GM12891 (cell line): ENCODE results near the gene MIPOL1.
"Not testable (repeated sequence)": the region's sequence is repeated elsewhere in the genome, so short reads cannot be mapped to it uniquely, and the experiment has no call there.

Experiments
- DNase-seq: peaks from one replicate; pipeline ENCODE4 v3.0.0; 2011; ENCODE audit warnings: low spot score; ENCODE audit not compliant: insufficient read length
- FAIRE-seq: peaks from 2 replicates; lab custom pipeline; 2011; peaks lifted over from hg19 to GRCh38; lab: Jason Lieb, UNC
- PAX5 ChIP-seq: IDR thresholded peaks from 2 replicates; pipeline ENCODE4 v1.6.1; 2011; ENCODE audit warnings: low read length, moderate library complexity, mild to moderate bottlenecking; ENCODE audit not compliant: insufficient read depth, severe bottlenecking
- POLR2A ChIP-seq: IDR thresholded peaks from 2 replicates; pipeline ENCODE4 v1.6.1; 2011; ENCODE audit warnings: low read depth, low read length, control low read depth
- POLR2AphosphoS5 ChIP-seq: IDR thresholded peaks from 2 replicates; pipeline ENCODE4 v1.6.1; 2011; ENCODE audit warnings: low read depth, low read length, control low read depth
- POU2F2 ChIP-seq: IDR thresholded peaks from 2 replicates; pipeline ENCODE4 v1.6.1; 2011; ENCODE audit warnings: low read depth, mild to moderate bottlenecking, control low read depth, low read length, moderate library complexity
- SPI1 ChIP-seq: IDR thresholded peaks from 2 replicates; pipeline ENCODE4 v1.6.1; 2011; ENCODE audit warnings: low read depth, low read length, control low read depth
- TAF1 ChIP-seq: IDR thresholded peaks from 2 replicates; pipeline ENCODE4 v1.6.1; 2011; ENCODE audit warnings: low read depth, low read length, control low read depth

Gene MIPOL1

GRCh38 chr14:37438444-37438843 lies 240.7 kb downstream of the MIPOL1 start:
- DNase-seq (no peak), FAIRE-seq (no peak)
- TF ChIP-seq TAF1 (no peak), POLR2A (no peak), PAX5 (no peak), POU2F2 (no peak), SPI1 (no peak), POLR2AphosphoS5 (no peak)

GRCh38 chr14:37443461-37443860 lies 245.7 kb downstream of the MIPOL1 start:
- DNase-seq (no peak), FAIRE-seq (no peak)
- TF ChIP-seq PAX5 (no peak), POLR2A (no peak), TAF1 (no peak), POLR2AphosphoS5 (no peak), POU2F2 (no peak), SPI1 (no peak)

- no peak for DNase-seq
- TF ChIP-seq POLR2AphosphoS5: no peak
- TF ChIP-seq TAF1: no peak
- no peak for TF ChIP-seq SPI1
- no peak for TF ChIP-seq POLR2A
- no peak for TF ChIP-seq PAX5
- no peak for TF ChIP-seq POU2F2
- FAIRE-seq: no peak
Measured at GRCh38 chr14:37447883-37448391, 250.2 kb downstream of the MIPOL1 start.

- FAIRE-seq (no peak), DNase-seq (no peak)
- TF ChIP-seq PAX5 (no peak), SPI1 (no peak), POLR2A (no peak), POU2F2 (no peak), POLR2AphosphoS5 (no peak), TAF1 (no peak)
Measured at GRCh38 chr14:37452323-37452722, 254.6 kb downstream of the MIPOL1 start.

- DNase-seq: no peak
- FAIRE-seq: no peak
- TF ChIP-seq POLR2AphosphoS5 (no peak), POU2F2 (no peak), POLR2A (no peak), TAF1 (no peak), PAX5 (no peak), SPI1 (no peak)
Measured at GRCh38 chr14:37453985-37454384, 256.2 kb downstream of the MIPOL1 start.

GRCh38 chr14:37457334-37457733 lies 259.6 kb downstream of the MIPOL1 start:
- FAIRE-seq (no peak), DNase-seq (no peak)
- no peak for TF ChIP-seq PAX5

GRCh38 chr14:37462426-37462825 lies 264.7 kb downstream of the MIPOL1 start:
- not testable (repeated sequence) for DNase-seq, FAIRE-seq

GRCh38 chr14:37464192-37464858 lies 266.6 kb downstream of the MIPOL1 start:
- TF ChIP-seq TAF1 (no peak), POU2F2 (no peak), PAX5 (no peak), POLR2A (no peak), SPI1 (no peak), POLR2AphosphoS5 (no peak)
- DNase-seq (no peak), FAIRE-seq (no peak)

- TF ChIP-seq SPI1: no peak
- FAIRE-seq (no peak), DNase-seq (no peak)
Measured at GRCh38 chr14:37466003-37466622, 268.4 kb downstream of the MIPOL1 start.

GRCh38 chr14:37466623-37467088 lies 268.9 kb downstream of the MIPOL1 start:
- no peak for FAIRE-seq
- no peak for DNase-seq
- no peak for TF ChIP-seq SPI1
- no peak for TF ChIP-seq POLR2AphosphoS5
- TF ChIP-seq POU2F2: no peak
- no peak for TF ChIP-seq POLR2A
- TF ChIP-seq PAX5: no peak
- no peak for TF ChIP-seq TAF1

- FAIRE-seq (no peak), DNase-seq (no peak)
- TF ChIP-seq SPI1 (no peak), POU2F2 (no peak), PAX5 (no peak), POLR2A (no peak), POLR2AphosphoS5 (no peak), TAF1 (no peak)
Measured at GRCh38 chr14:37469650-37470049, 271.9 kb downstream of the MIPOL1 start.
